H9 (cell line): ENCODE measurements around the gene STEAP2. TPM values are rescaled to one million over a fixed set of nuclear protein-coding genes. Genes with fewer than 3 reads are reported as not detected.

Experiments used
- DNase-seq: peaks from one replicate; pipeline ENCODE4 v3.0.0-alpha.2; 2017
- H2AFZ ChIP-seq: one replicate; pipeline ENCODE4 v1.6.1; 2013; ENCODE audit warnings: mild to moderate bottlenecking, low read length, control low read depth, moderate library complexity
- H2AK5ac ChIP-seq: 2 replicates; pipeline ENCODE4 v1.6.1; 2013; ENCODE audit warnings: low read length, control low read depth, mixed read lengths; ENCODE audit not compliant: insufficient read length
- H2BK120ac ChIP-seq: one replicate; pipeline ENCODE4 v1.6.1; 2013; ENCODE audit warnings: low read depth, mild to moderate bottlenecking, low read length, control low read depth, inconsistent platforms; ENCODE audit not compliant: poor library complexity, severe bottlenecking
- H2BK12ac ChIP-seq: 2 replicates; pipeline ENCODE4 v1.6.1; 2013; ENCODE audit warnings: low read length, control low read depth, mixed read lengths, low read depth; ENCODE audit not compliant: insufficient read length
- H2BK15ac ChIP-seq: 2 replicates; pipeline ENCODE4 v1.6.1; 2013; ENCODE audit warnings: low read depth, low read length, control low read depth
- H2BK20ac ChIP-seq: one replicate; pipeline ENCODE4 v1.6.1; 2013; ENCODE audit warnings: low read depth, mild to moderate bottlenecking, low read length, control low read depth, inconsistent platforms; ENCODE audit not compliant: poor library complexity, severe bottlenecking
- H2BK5ac ChIP-seq: 2 replicates; pipeline ENCODE4 v1.6.1; 2013; ENCODE audit warnings: low read length, control low read depth, mixed read lengths; ENCODE audit not compliant: insufficient read length
- H3K14ac ChIP-seq: 2 replicates; pipeline ENCODE4 v1.6.1; 2013; ENCODE audit warnings: low read length, control low read depth; ENCODE audit not compliant: insufficient read depth
- H3K18ac ChIP-seq: 2 replicates; pipeline ENCODE4 v1.6.1; 2013; ENCODE audit warnings: low read depth, mild to moderate bottlenecking, mixed read lengths, low read length, control low read depth; ENCODE audit not compliant: insufficient read length
- H3K23ac ChIP-seq: 2 replicates; pipeline ENCODE4 v1.6.1; 2013; ENCODE audit warnings: low read length, control low read depth, mixed read lengths, low read depth; ENCODE audit not compliant: insufficient read length
- H3K23me2 ChIP-seq: 2 replicates; pipeline ENCODE4 v1.6.1; 2013; ENCODE audit warnings: low read depth, mild to moderate bottlenecking, mixed read lengths, low read length, control low read depth; ENCODE audit not compliant: insufficient read length, poor library complexity, severe bottlenecking
- H3K27ac ChIP-seq: 2 replicates; pipeline ENCODE4 v1.5.1; 2013; ENCODE audit warnings: low read length, control low read depth, mixed read lengths, low read depth; ENCODE audit not compliant: insufficient read length
- H3K27me3 ChIP-seq: 2 replicates; pipeline ENCODE4 v1.6.1; 2013; ENCODE audit warnings: low read length, control low read depth, inconsistent platforms; ENCODE audit not compliant: insufficient read depth
- H3K4ac ChIP-seq: 2 replicates; pipeline ENCODE4 v1.6.1; 2013; ENCODE audit warnings: low read depth, mild to moderate bottlenecking, control low read depth, inconsistent platforms, low read length, moderate library complexity
- H3K4me1 ChIP-seq: 2 replicates; pipeline ENCODE4 v1.6.1; 2013; ENCODE audit warnings: low read length, control low read depth, inconsistent platforms; ENCODE audit not compliant: insufficient read depth
- H3K4me2 ChIP-seq: 2 replicates; pipeline ENCODE4 v1.6.1; 2013; ENCODE audit warnings: low read length, control low read depth, mixed read lengths; ENCODE audit not compliant: insufficient read length, insufficient read depth
- H3K56ac ChIP-seq: 2 replicates; pipeline ENCODE4 v1.6.1; 2013; ENCODE audit warnings: low read depth, mild to moderate bottlenecking, mixed read lengths, low read length, control low read depth; ENCODE audit not compliant: insufficient read length
- H3K79me1 ChIP-seq: 2 replicates; pipeline ENCODE4 v1.6.1; 2013; ENCODE audit warnings: low read depth, mild to moderate bottlenecking, moderate library complexity, low read length, control low read depth, inconsistent platforms; ENCODE audit not compliant: insufficient read depth, poor library complexity, severe bottlenecking
- H3K79me2 ChIP-seq: 2 replicates; pipeline ENCODE4 v1.6.1; 2013; ENCODE audit warnings: low read length, control low read depth, inconsistent platforms; ENCODE audit not compliant: insufficient read depth
- H3K9ac ChIP-seq: 2 replicates; pipeline ENCODE4 v1.6.1; 2013; ENCODE audit warnings: low read length, control low read depth, mixed read lengths; ENCODE audit not compliant: insufficient read length; ENCODE audit errors: extremely low read depth
- H3K9me3 ChIP-seq: one replicate; pipeline ENCODE4 v1.6.1; 2013; ENCODE audit warnings: low read depth, low read length, inconsistent platforms; ENCODE audit not compliant: control insufficient read depth
- H3T11ph ChIP-seq: one replicate; pipeline ENCODE4 v1.6.1; 2013; ENCODE audit warnings: mild to moderate bottlenecking, low read length, control low read depth, inconsistent platforms
- H4K20me1 ChIP-seq: one replicate; pipeline ENCODE4 v1.6.1; 2013; ENCODE audit not compliant: control insufficient read depth, insufficient read length, insufficient read depth
- H4K5ac ChIP-seq: 2 replicates; pipeline ENCODE4 v1.6.1; 2013; ENCODE audit warnings: low read depth, mild to moderate bottlenecking, mixed read lengths, low read length, control low read depth; ENCODE audit not compliant: insufficient read length
- H4K8ac ChIP-seq: replicated peaks from 2 replicates; pipeline ENCODE4 v1.6.1; 2013; ENCODE audit warnings: low read length, control low read depth, mixed read lengths, low read depth; ENCODE audit not compliant: insufficient read length
- H4K91ac ChIP-seq: 2 replicates; pipeline ENCODE4 v1.6.1; 2013; ENCODE audit warnings: low read depth, mild to moderate bottlenecking, moderate library complexity, mixed read lengths, low read length, control low read depth; ENCODE audit not compliant: insufficient read length
- H3K27ac Mint-ChIP-seq, 3 experiments: 2 replicates in 2 of 3; 3 replicates in 1 of 3; pipeline ENCODE4 v1.8.0; 2020 to 2021; ENCODE audit warnings: mixed read lengths in 3 of 3, mild to moderate bottlenecking in 1 of 3, moderate library complexity in 1 of 3
- H3K27me3 Mint-ChIP-seq: 2 replicates; pipeline ENCODE4 v1.8.0; 2021; ENCODE audit warnings: low read depth, mild to moderate bottlenecking, moderate library complexity, mixed read lengths
- H3K36me3 Mint-ChIP-seq, 3 experiments: 2 replicates in 2 of 3; 3 replicates in 1 of 3; pipeline ENCODE4 v1.8.0; 2020 to 2021; ENCODE audit warnings: low read depth in 3 of 3, mixed read lengths in 3 of 3; ENCODE audit not compliant: insufficient read depth in 1 of 3
- H3K4me1 Mint-ChIP-seq, 2 experiments: 2 replicates each; pipeline ENCODE4 v1.8.0; 2020; ENCODE audit warnings: mixed read lengths in 2 of 2
- H3K4me3 Mint-ChIP-seq, 2 experiments: 2 replicates in 1 of 2; 3 replicates in 1 of 2; pipeline ENCODE4 v1.8.0; 2020 to 2021; ENCODE audit warnings: mild to moderate bottlenecking in 2 of 2, mixed read lengths in 2 of 2, moderate library complexity in 1 of 2
- H3K9me3 Mint-ChIP-seq, 2 experiments: 2 replicates in 1 of 2; 3 replicates in 1 of 2; pipeline ENCODE4 v1.8.0; 2020; ENCODE audit warnings: mild to moderate bottlenecking in 2 of 2, mixed read lengths in 2 of 2, moderate library complexity in 1 of 2
- CTCF ChIP-seq: fragments of 200-600 bp; sonication (generic); conservative IDR thresholded peaks from 3 replicates; pipeline ENCODE4 v1.8.0; 2021; ENCODE audit warnings: antibody characterized with exemption, mild to moderate bottlenecking
- WGBS: extraction: QIAGEN DNeasy Blood & Tissue Kit; methylation state at CpG from one replicate; pipeline ENCODE4 v1.1.7; 2013; ENCODE audit warnings: missing lambda C conversion rate, low lambda C conversion rate, mixed read lengths; ENCODE audit not compliant: insufficient read length; ENCODE audit errors: extremely low coverage; 5-methylcytosine and 5-hydroxymethylcytosine counted together
- total RNA-seq: library from RNA; stranded (reverse); gene quantifications from 2 replicates; pipeline ENCODE4 v1.2.1, GENCODE V29; 2021

Gene STEAP2
- total RNA-seq, 1 experiment from 2014 or later: 6.7 TPM

GRCh38 chr7:90216771-90217170 lies 5.2 kb downstream of the STEAP2 start:
- H3K23ac ChIP-seq: no peak overlapping the region
- no peak overlapping the region for H3K9ac ChIP-seq
- no peak overlapping the region for H2BK5ac ChIP-seq
- Mint-ChIP-seq H3K36me3 (peaks cover 5 to 11% (median 10%) of the 10 kb centered on the region in 3 experiments; a peak in 5 of 7 replicates), H3K27ac (no peak overlapping the region), H3K4me3 (no peak overlapping the region), H3K9me3 (no peaks in the 10 kb centered on the region; a peak in 1 of 5 replicates), H3K4me1 (peaks cover 8 to 23% of the 10 kb centered on the region in 2 experiments), H3K27me3 (no peaks in the 10 kb centered on the region)
- no peak for TF ChIP-seq CTCF
- no peak overlapping the region for H3T11ph ChIP-seq
- no peak overlapping the region for H2BK120ac ChIP-seq
- no peaks in the 10 kb centered on the region for H3K27me3 ChIP-seq
- no peak overlapping the region for H3K56ac ChIP-seq
- no peak overlapping the region for H4K91ac ChIP-seq
- H4K5ac ChIP-seq: no peak overlapping the region
- WGBS: no CpG with 5 or more reads among the region's 2 CpGs
- no peak overlapping the region for H3K18ac ChIP-seq
- H3K4ac ChIP-seq: no peak overlapping the region
- no peaks in the 10 kb centered on the region for H3K9me3 ChIP-seq
- no peaks in the 10 kb centered on the region for H4K20me1 ChIP-seq
- no peak overlapping the region for H2BK20ac ChIP-seq
- no peak overlapping the region for H4K8ac ChIP-seq
- H3K27ac ChIP-seq: no peak overlapping the region
- H2AFZ ChIP-seq: no peak overlapping the region
- DNase-seq: no peak
- H3K23me2 ChIP-seq: peaks cover 8% of the 10 kb centered on the region
- no peak overlapping the region for H3K4me2 ChIP-seq
- H3K4me1 ChIP-seq: peaks cover 8% of the 10 kb centered on the region
- no peak overlapping the region for H2AK5ac ChIP-seq
- no peak overlapping the region for H2BK12ac ChIP-seq
- no peaks in the 10 kb centered on the region for H3K79me1 ChIP-seq
- H2BK15ac ChIP-seq: no peak overlapping the region
- H3K14ac ChIP-seq: no peak overlapping the region
- peaks cover 11% of the 10 kb centered on the region; the same call in 1 of the 2 replicates for H3K79me2 ChIP-seq
